HEK293 (cell line): ENCODE data around the gene KCTD15.

ENCODE experiments used
- CTCF ChIP-seq: fragments of 450-650 bp; formaldehyde crosslinking; IDR thresholded peaks from 2 replicates; pipeline ENCODE4 v1.5.1; 2016; ENCODE audit warnings: missing biosample characterization, missing genetic modification characterization
- HOXD13 ChIP-seq: sonication (generic); formaldehyde crosslinking; IDR thresholded peaks from 2 replicates; pipeline ENCODE4 v1.8.0; 2022; ENCODE audit warnings: missing genetic modification reagents, borderline replicate concordance
- KLF8 ChIP-seq: fragments of 450-650 bp; formaldehyde crosslinking; IDR thresholded peaks from 2 replicates; pipeline ENCODE4 v1.5.1; 2016; ENCODE audit warnings: missing biosample characterization, missing genetic modification characterization
- MEIS1 ChIP-seq: sonication (generic); formaldehyde crosslinking; IDR thresholded peaks from 2 replicates; pipeline ENCODE4 v1.8.1; 2022; ENCODE audit warnings: missing genetic modification reagents, mild to moderate bottlenecking, borderline replicate concordance
- PBX3 ChIP-seq: sonication (generic); formaldehyde crosslinking; IDR thresholded peaks from 2 replicates; pipeline ENCODE4 v1.8.1; 2022; ENCODE audit warnings: mild to moderate bottlenecking, moderate library complexity, missing genetic modification reagents
- REST ChIP-seq: fragments of 450-650 bp; formaldehyde crosslinking; IDR thresholded peaks from 2 replicates; pipeline ENCODE4 v1.5.1; 2016; ENCODE audit warnings: missing biosample characterization, missing genetic modification characterization
- SALL2 ChIP-seq: fragments of 450-650 bp; formaldehyde crosslinking; IDR thresholded peaks from 2 replicates; pipeline ENCODE4 v1.5.0; 2017; ENCODE audit warnings: missing biosample characterization, mild to moderate bottlenecking, missing genetic modification characterization, borderline replicate concordance
- ZNF121 ChIP-seq: fragments of 450-650 bp; formaldehyde crosslinking; IDR thresholded peaks from 2 replicates; pipeline ENCODE4 v1.5.1; 2016; ENCODE audit warnings: missing biosample characterization, missing genetic modification characterization
- ZNF280D ChIP-seq: fragments of 450-650 bp; formaldehyde crosslinking; IDR thresholded peaks from 2 replicates; pipeline ENCODE4 v1.5.1; 2016; ENCODE audit warnings: missing biosample characterization, missing genetic modification characterization
- ZNF302 ChIP-seq: fragments of 450-650 bp; formaldehyde crosslinking; IDR thresholded peaks from 2 replicates; pipeline ENCODE4 v1.5.1; 2016; ENCODE audit warnings: missing biosample characterization, missing genetic modification characterization, low read depth
- ZNF548 ChIP-seq: fragments of 450-650 bp; formaldehyde crosslinking; IDR thresholded peaks from 2 replicates; pipeline ENCODE4 v1.5.1; 2016; ENCODE audit warnings: missing biosample characterization, missing genetic modification characterization
- ZNF704 ChIP-seq: fragments of 450-650 bp; formaldehyde crosslinking; IDR thresholded peaks from 2 replicates; pipeline ENCODE4 v1.5.1; 2016; ENCODE audit warnings: missing biosample characterization, missing genetic modification characterization

- TF ChIP-seq CTCF (tag by site-specific recombination) (no peak), ZNF302 (tag by site-specific recombination) (no peak), KLF8 (tag by site-specific recombination) (no peak), PBX3 (CRISPR knock-in tag) (no peak), ZNF280D (no peak), SALL2 (no peak), ZNF704 (tag by site-specific recombination) (no peak), ZNF121 (no peak), REST (tag by site-specific recombination) (no peak), MEIS1 (CRISPR knock-in tag) (no peak), HOXD13 (CRISPR knock-in tag) (no peak), ZNF548 (tag by site-specific recombination) (no peak)
Measured at GRCh38 chr19:33859016-33859415, 62.3 kb downstream of the KCTD15 start.
